ENCODE data around the gene MCF2L.

DNA sequence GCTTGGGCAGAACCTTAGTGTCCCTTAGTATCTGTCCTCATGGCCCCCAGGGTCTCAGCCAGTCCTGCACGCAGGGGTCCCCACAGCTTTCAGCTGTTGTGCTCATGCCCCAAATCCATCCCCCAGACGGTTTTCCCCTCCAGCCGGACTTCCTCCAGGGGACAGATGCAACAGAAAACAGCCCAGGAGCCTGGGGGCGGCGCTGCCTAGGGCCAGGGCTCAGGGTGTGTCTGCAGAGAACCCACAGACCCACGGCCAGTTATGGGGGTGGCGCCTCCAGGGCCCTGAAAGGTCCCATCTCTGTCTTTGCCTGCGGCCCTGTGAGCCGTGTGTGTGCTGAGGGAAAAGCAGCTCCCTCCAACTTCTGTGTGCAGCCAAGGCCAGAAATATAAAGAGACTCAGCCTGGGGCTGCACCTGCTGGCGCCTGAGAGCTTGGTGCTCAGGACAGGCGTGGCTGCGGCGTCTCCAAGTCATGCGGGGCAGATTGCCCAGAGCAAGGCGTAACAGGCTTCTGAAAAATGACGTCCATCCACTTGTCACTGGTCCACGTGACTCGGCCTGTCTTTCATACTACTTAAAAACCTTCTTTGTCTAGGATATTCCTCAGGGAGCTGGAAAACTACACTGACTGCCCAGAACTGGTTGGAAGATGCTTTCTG lies 114.5 kb downstream of the MCF2L start:
- TF ChIP-seq CTCF (IDR thresholded peaks at IDR 0.05) (no peak), POLR2A (IDR thresholded peaks at IDR 0.05) (no peak)
